HG03060 (cell line): ENCODE results near the gene RNF152.
"Not testable (repeated sequence)": the region's sequence is repeated elsewhere in the genome, so short reads cannot be mapped to it uniquely, and the experiment has no call there.

Experiments
- ATAC-seq: cut with Tn5 transposase; IDR thresholded peaks from one replicate; pipeline ENCODE4 v1.9.1; 2021; ENCODE audit warnings: low read depth, moderate number of reproducible peaks; ENCODE audit not compliant: unreplicated experiment

The RNF152 gene

DNA sequence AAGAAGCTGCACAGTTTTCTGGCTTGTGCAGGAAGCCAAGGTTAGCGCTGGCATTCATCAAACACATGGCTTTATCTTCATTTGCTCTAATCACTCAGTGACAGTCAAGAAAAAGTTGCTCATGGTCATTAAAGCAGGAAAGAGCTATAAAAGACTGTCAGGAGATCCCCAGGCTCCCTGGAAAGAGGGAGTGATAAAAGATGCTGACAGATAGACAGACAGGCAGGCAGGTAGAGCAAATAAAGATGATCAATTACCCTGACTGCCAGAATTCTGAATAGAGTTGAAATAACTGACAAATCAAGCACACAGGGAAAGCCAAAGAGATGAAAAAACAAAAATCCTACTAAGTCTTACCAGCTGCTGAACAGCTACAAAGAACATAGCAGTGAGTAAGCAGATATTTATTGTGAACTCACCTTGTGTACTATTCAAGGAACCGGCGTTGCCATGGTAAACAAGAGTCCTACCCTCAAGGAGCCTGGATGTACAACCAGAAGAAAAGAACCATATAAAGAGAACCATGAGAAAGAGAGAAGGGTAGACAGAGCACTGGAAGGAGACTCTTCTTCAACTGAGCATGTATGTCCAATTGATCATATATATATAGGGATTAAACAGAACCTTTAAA is 68.0 kb downstream of the RNF152 start:
- ATAC-seq = no peak

DNA sequence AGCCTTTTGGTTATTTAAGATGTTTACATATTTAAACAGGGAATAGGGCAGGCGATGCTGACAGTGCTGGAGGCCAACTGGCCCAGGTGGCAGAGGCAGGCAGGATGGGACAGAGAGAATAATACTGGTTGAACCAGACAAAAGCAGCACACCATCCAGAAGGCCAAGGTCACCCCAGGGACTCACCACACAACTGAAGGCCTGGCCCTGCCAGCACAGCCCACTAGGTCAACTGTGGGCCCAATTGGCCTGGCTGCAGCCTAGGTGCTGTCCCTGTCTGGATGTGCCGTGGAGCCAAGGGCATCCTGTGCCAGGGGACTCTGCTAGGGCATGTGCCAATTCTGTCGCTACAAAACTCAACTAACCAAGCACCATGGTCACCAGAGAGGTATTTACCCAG is 69.2 kb downstream of the RNF152 start:
- no peak for ATAC-seq

DNA sequence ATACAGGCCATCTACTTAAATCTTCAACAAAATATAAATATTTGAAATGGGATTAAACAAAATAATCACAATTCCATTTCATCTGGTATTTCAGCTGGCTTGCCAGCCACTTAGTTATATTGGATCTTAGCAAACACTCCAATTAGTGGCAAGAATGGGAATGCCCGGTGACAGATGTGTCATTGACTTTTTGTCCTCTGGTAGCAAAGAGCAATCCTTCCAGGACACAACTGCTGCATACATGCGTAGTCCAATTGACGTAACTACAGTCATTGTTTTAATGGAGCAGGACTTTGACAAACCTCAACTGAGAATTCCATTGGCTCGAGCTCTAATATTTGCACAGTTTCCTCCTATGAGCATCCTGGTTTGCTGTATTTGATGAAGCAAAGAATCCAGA is 69.9 kb downstream of the RNF152 start:
- no peak for ATAC-seq

DNA sequence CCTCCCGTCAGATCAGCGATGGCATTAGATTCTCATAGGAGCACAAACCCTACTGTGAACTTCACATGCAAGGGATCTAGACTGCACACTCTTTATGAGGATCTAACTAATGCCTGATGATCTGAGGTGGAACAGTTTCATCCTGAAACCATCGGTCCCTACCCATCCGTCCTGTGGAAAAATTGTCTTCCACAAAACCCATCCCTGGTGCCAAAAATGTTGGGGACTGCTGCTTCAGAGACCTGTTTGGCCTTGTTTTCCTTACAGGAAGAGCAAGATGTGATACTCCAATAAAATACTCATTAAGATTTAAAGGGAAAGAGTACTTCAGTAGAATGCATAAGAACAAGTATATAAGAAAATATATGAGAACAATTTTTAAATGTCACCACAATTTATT is 71.1 kb downstream of the RNF152 start:
- no peak for ATAC-seq

DNA sequence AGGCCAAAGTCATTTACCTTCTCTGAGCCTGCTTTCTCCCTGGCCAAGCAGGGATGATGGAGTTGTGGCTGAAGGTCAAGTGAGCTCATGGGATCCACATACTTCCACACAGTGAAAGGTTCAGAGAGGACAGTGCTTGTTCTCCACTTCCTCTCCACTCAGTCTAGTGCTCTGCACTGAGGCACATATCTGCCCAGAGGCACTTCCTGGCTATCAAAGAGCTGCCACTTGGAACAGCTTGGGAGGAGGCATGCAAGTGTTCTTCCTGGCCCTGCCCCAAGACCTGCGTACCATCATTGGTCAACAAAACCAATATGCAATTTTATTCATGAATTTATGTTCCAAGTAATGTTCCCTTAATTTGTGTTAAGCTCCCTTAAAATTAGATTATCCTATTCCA is 71.9 kb downstream of the RNF152 start:
- no peak for ATAC-seq

DNA sequence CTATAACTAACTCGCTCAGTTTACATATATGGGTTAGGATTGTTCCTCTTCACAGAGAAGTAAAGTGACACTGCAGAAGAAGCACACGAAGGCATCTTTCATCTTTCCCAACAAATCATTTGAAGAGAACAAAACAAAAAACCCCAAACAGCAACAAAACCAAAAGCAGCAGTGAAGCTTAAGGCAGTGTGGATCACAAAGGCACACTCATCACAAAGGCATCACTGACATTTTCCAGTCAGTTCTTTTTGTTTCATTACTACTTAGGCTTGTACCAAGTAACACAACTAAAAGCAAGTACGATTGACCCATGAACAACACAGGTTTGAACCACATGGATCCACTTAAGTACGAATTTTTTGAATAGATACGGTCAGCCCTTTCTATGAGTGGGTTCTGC is 75.7 kb downstream of the RNF152 start:
- no peak for ATAC-seq

DNA sequence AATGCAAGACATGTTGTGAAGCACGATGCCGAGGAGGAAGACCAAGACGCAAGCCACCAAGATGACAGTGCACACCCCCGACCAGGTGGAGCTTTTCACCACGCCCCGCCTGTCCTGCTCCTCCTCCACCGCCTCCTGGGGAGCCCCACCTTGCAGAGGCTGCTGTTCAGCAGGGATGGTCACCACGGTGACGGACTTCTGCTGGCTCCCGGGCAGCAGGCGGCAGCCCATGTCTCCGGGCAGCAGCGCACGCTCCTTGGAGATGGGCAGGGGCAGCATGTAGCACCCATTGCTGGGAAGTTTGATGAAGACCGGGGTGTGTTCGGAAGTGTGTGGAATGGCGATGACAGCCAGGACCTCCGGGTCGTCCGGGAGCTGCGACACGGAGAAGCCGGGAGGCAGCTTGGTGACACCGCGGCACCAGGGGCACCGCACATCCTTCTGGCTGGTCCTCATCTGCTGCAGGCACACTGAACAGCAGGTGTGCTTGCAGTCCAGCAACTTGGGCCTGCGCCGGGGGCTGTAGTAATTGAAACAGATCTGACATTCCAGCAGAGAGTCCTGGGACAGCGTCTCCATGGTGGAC is 76.8 kb downstream of the RNF152 start:
- ATAC-seq = no peak

DNA sequence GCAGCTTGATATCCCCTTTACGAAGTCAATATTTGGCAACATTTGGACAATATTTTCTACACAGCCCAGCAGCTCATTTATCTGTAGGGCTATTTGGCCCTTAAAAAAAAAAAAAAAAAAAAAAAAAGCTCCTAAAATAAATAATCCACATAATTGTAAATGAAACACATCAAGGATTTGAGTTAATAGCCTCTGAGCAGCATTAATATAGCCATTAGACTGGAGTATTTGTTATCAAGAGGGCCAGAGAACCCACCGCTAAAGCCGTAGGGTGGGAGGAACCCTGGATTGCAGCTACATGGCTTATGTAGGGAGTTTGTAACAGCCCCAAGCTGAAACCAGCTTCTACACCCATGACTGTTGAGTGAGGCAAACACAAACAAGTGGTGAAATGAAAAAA is 84.5 kb downstream of the RNF152 start:
- no peak for ATAC-seq

DNA sequence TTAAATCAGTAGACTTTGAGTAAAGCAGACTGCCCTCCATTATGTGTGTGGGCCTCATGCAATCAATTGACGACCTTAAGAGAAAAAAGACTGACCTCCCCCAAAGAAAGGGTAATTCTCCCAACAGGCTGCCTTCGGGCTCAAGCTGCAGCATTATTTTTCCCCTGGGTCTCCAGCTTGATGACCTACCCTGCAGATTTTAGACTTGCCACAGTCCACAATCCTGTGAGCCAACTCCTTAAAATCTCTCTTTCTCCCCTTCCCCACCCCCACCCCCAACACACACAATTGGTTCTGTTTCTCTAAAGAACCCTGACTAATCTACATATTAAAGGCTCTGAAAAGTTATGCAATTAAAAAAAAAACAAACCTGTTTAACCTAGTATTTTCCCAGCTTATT is 89.4 kb downstream of the RNF152 start:
- no peak for ATAC-seq

DNA sequence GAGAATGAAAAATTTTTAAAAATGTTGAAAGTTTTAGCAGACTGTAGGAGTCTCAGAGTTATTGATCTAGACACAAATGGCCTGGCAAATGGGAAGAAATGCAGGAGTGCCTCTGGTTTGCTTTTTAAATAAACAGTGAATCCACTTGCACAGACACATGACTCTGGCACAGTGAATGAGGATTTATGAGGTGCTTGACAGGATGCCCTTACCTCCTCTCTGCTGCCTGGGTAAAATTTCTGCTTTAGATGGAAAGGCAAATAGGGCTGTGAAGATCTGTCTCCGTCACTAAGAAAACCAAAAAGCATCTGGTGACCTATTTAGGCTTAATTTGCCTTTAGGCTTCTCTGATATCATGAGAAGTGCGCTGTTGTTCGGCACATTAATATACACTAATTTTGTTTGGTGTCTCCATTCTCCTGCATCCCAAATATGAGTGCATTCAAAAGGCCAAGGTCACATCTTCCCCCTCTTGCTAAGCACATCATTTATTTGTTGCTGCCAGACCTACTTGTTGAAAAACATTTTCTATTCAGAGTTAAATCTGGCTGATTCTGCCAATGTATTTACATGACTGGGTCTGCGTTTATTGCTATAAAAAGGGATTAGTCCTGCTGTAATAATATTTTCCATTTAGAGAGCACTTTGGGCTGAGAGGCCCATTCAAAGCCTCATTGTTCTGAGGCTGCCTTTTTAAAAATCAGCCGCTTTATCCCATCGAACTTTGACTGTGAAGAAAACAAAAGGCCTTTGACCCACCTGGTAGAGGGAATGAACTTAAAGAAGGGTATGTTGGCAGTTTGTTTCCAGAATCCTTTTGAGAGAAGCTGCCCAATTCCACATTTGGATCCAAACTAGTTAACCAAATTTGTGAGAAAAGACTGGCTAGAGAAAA is 94.9 kb downstream of the RNF152 start:
- no peak for ATAC-seq

DNA sequence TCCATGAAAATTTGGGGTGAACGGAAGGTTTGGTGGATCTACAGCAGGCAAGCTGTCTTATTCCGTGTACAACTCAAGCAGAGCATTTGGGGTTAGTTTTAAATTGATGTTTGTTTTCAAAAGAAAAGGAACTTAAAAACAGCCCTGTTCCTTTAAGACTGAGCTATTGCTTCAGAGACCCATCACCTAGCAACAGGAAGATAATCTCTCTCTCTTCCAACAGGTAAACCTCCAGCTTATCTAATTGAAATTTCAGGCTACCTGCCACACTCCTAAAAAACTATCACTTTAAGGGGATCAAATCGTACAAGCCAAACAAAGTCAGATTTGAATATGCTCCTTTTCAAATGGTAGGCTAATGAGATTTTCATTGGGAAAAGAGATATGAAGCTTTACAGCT is 101.8 kb downstream of the RNF152 start:
- ATAC-seq = no peak

DNA sequence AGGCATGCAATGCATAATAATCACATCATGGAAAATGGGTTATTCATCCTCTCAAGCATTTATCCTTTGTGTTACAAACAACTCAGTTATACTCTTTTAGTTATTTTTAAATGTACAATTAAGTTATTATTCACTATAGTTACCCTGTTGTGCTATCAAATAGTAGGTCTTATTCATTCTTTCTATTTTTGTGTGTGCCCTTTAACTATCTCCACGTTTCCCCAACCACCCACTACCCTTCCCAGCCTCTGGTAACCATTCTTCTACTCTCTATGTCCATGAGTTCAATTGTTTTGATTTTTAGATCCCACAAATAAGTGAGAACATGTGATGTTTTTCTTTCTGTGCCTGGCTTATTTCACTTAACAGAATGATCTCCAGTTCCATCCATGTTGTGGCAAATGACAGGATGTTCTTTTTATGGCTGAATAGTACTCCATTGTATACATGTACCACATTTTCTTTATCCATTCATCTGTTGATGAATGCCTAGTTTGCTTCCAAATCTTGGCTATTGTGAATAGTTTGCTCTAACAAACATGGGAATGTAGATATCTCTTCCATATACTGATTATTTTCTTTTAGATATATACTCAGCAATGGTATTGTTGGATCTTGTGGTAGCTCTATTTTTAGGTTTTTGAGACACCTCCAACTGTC is 105.7 kb downstream of the RNF152 start:
- not testable (repeated sequence) for ATAC-seq

DNA sequence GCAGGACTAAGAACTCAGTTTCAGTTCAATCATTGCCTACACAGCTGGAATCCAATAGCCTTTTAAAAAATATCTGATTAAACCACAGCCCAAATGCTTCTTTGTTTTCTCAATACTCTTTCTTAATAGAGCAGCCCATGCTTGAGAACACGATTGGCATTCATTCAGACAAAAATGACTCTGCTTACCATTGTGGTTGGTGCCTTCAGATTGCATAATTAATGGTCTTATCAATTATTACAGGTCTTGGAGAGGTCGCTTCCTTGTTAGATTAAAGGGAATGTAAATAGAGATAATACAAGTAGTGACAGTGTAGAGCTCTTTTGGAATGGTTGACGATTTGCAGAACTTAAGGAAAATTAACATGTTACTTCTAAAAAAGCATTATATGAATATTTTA is 107.2 kb downstream of the RNF152 start:
- no peak for ATAC-seq

DNA sequence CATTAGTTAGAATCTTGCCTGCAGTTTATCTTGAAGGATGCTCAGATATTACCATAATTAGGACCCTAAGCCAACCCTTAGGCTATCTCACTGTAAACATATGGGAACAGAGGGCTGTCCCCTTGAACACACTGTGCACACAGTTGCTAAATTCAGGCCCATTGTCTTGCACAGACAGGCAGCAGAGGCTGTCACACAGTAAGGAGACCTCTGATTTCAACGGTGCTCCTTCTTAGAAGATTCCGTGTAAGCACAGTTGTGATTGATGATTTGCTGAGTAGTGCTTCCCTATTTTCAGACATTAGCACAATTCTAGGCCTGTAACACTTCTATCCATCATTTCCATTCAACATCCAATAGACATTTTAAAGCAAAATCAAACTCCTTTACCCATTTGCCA is 108.0 kb downstream of the RNF152 start:
- ATAC-seq = no peak

DNA sequence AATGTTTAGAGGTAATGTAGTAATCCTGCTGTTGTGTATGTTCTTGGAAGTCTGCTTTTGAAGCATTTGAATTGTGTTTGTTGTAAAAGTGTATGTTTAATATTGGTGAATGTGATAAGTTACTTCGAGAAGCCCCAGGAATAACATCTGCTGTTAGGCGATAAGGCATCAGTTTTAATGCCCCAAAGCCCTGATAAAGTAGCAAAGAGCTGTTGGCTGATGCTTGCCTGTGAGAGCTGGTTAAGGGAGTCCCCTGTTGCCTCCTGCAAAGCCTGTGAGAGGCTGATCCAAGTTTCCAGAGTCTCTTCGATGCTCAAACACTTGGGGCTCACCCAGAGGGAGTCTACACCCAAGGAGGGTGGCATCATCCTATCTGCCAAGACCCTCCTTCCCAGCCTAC is 110.3 kb downstream of the RNF152 start:
- no peak for ATAC-seq

DNA sequence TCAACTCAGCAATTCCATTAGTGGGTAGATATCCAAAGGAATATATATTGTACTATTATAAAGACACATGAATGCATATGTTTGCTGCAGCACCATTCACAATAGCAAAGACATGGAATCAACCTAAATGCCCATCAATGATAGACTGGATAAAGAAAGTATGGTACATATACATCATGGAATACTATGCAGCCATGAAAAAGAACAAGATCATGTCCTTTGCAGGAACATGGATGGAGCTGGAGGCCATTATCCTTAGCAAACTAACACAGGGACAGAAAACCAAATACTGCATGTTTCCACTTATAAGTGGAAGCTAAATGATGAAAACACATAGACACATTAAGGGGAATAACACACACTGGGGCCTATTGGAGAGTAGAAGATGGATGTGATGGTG is 116.6 kb downstream of the RNF152 start:
- not testable (repeated sequence) for ATAC-seq

DNA sequence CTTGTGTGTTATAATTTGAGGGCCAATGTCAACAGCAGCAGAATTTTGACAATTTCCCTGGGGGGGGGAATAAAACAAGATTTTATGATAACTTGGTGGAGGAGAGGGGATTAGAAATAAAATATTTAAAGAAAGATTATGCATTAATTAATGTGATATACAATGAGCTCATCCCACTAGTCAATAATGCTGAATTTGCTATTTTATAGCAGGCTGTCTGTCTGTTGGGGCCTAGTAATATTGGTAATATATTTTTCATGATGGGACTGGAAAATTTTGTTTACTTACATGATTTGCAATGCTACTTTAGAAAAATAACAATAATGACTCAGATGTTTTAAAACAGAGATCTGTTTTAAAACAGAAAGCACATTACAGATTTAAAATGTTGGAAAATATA is 118.0 kb downstream of the RNF152 start:
- no peak for ATAC-seq

DNA sequence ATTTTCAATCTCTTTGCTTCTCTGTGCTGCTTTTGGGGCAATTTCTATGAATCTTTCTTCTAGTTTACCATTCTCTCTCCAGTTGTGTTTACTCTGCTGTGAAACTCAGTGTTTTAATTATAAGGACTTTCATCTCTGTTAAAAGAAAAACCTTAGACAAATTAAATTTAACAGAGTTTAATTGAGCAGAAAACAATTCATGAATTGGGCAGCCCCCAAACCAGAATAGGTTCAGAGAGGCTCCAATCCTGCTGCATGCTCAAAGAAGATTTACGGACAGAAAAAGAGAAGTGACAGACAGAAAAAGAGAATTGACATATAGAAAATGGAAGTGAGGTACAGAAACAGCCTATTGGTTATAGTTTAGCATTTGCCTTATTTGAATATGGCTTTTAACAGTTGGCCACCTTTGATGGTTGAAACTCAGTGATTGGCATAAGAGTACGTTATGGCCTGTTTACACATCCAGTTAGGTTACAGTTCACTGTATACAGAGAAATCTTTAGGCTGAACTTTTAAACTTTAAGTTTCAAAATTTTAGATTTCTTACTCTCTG is 120.4 kb downstream of the RNF152 start:
- no peak for ATAC-seq

DNA sequence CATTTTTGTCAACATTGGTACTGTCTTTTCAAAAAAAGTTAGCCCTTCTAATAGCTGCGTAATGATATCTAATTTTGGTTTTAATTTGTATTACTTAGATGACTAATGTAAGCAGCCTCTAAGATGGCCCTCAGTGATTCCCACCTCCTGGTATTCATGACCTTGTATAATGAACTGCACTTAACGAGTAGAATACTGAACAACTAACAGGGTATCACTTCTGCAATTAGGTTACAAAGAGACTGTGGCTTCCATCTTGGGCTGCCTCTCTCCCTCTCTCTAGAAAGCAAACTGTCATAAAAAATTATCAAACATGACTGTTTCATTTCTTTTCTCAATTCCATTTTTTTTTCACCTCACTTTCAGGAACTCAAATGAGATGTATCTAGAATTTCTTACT is 120.9 kb downstream of the RNF152 start:
- ATAC-seq = no peak

DNA sequence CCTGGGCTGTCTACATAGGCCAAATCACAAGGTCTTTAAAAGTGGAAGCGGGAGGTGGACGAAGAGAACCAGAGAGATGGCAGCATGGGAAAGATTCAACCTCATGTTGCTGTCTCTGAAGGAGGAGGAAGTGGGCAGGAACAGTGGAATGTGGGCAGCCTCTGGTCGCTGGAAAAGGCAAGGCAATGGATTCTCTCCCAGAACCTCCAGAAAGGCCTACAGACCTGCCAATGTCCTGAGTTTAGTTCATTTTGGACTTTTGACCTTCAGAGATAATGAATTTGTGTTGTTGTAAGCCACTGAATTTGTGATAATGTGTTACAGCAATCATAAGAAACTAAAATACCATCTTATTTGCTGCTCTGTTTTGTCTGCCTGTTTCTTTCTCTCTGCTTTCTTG is 122.5 kb downstream of the RNF152 start:
- ATAC-seq = no peak

DNA sequence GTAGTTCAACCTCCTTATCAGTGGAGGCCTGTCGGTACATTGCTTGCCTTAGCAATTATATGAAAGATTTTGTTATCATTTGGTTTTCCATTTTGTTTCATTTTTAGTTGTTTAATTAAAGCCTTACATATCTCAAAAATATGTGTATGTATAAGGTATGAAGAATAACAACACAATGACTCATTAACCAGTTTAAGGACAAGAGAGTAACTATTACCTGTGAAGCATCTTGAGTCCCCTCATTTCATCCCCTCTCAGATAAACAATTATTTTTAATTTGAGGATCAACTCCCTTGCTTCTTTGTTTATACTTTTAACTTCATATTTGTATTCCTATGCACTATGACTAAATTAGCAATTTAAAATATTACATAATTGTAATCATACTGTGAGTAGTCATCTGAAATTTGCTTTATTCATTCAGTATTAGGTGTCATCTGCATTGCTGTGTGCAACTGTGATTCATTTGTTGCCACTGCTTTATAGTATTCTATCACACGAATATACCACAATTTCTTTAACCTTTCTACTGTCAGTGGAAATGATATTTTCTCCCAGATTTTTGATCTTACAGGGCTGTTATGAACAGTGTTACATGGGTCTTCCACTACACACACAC is 126.4 kb downstream of the RNF152 start:
- ATAC-seq = no peak
